Fibroblast of pulmonary artery (primary cell): ENCODE measurements around the gene NDUFS7.
"Not testable (repeated sequence)": the region's sequence is repeated elsewhere in the genome, so short reads cannot be mapped to it uniquely, and the experiment has no call there.

ENCODE experiments used
- DNase-seq: peaks from one replicate; pipeline ENCODE4 v3.0.0-alpha.2; 2010; ENCODE audit warnings: low read depth
- H3K4me3 ChIP-seq: replicated peaks from 2 replicates; pipeline ENCODE4 v1.5.1; 2011; ENCODE audit warnings: low read depth, mild to moderate bottlenecking, control low read depth, low read length, moderate library complexity
- CTCF ChIP-seq: IDR thresholded peaks from 2 replicates; pipeline ENCODE4 v1.5.1; 2011; ENCODE audit warnings: mild to moderate bottlenecking, control low read depth, low read length, inconsistent platforms; ENCODE audit errors: missing control alignments

Gene NDUFS7

GRCh38 chr19:1435378-1435989 is 51.8 kb downstream of the NDUFS7 start:
- no peak for TF ChIP-seq CTCF
- no peak for DNase-seq
- H3K4me3 ChIP-seq = no peak overlapping the region

GRCh38 chr19:1437609-1438008 is 53.9 kb downstream of the NDUFS7 start:
- H3K4me3 ChIP-seq = peak overlapping the region; percentile 73
- DNase-seq = no peak
- TF ChIP-seq CTCF = no peak

- TF ChIP-seq CTCF = peak; percentile 83
- peak; percentile 97 for DNase-seq
- peak within 1 kb of the TSS; percentile 73 for H3K4me3 ChIP-seq
Observed at GRCh38 chr19:1438035-1438932, 54.6 kb downstream of the NDUFS7 start, which contains the start of gene RPS15. TSS of gene RPS15 (plus strand) at chr19:1438396. CDS start at chr19:1438426, 30 bp downstream.

- TF ChIP-seq CTCF = no peak
- H3K4me3 ChIP-seq = peak overlapping the region; percentile 73
- no peak for DNase-seq
Observed at GRCh38 chr19:1438933-1439354, 55.2 kb downstream of the NDUFS7 start.

- DNase-seq = not testable (repeated sequence)
- H3K4me3 ChIP-seq = peak overlapping the region; percentile 73
Observed at GRCh38 chr19:1439525-1440417, 56.1 kb downstream of the NDUFS7 start.

GRCh38 chr19:1440418-1440801 is 56.7 kb downstream of the NDUFS7 start:
- H3K4me3 ChIP-seq = no peak overlapping the region
- no peak for TF ChIP-seq CTCF
- DNase-seq = no peak

GRCh38 chr19:1441022-1441426 is 57.3 kb downstream of the NDUFS7 start:
- no peak for DNase-seq
- no peak for TF ChIP-seq CTCF
- H3K4me3 ChIP-seq = no peak overlapping the region
